Activated CD4-positive, alpha-beta T cell treated with anti-CD3 and anti-CD28 coated beads for 48 hours (primary cell): Measurements from ENCODE around the gene NDUFA6.
"Not testable (repeated sequence)": the region's sequence is repeated elsewhere in the genome, so short reads cannot be mapped to it uniquely, and the experiment has no call there.

Experiments
- DNase-seq: peaks from one replicate; pipeline ENCODE4 v3.0.0-alpha.2; 2020

NDUFA6 gene

DNA sequence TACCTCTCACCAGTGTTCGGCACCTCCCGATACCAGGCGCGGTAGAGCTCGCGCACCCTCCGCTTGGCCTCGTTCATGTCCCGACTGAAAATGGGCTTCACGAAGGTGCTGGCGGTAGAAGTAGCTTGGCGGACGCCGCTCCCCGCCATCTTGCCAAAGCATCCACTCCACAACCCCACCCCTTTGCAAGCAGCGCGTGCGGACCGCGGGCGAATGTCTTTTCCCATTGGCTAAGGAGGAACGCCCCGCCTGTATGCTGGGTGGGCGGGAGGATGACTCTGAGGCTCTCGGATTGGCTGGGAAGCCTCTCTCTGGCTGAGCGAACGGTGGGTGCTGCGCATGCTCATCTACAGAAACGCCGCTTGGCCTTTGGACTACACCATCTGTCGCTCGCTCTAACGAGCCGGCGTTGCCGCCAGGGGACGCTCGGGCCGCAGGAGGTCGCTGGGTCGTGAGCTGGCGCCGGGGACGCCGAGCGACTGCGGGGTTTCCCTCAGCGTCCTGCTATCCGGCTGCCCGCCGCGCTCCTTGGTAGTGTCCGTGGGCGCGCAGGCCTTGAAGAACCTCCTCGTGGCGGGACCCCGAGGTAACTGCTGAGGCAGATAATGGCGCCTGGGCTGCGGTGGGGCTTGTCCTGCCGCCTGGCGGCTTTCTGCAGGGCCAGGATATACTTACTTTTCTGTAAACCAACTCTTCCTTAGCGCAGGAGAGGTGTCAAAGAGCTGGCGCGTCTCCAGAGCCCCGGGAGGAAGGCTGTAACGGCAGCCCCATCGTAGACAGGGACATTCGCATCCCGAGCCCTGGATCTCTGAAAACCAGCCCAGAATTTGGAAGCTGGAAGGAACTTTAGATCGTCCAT is at the start of gene NDUFA6:
NDUFA6 (minus strand) TSS at position 177 of the 859 bp plus-strand sequence; CDS start at position 149, 28 bp downstream.
- peak; percentile 99 for DNase-seq

DNA sequence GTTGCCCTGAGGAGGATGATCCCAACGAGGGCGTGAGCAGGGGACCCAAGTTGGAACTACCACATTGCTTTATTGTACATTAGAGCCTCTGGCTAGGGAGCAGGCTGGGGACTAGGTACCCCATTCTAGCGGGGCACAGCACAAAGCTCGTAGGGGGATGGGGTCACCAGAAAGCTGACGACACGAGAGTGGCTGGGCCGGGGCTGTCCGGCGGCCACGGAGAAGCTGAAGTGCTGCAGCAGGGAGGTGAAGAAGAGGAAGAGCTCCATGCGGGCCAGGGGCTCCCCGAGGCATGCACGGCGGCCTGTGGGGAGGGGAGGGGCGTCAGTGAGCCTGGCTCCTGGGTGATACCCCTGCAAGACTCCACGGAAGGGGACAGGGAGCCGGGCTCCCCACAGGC is 49.6 kb upstream of the NDUFA6 start:
- not testable (repeated sequence) for DNase-seq

DNA sequence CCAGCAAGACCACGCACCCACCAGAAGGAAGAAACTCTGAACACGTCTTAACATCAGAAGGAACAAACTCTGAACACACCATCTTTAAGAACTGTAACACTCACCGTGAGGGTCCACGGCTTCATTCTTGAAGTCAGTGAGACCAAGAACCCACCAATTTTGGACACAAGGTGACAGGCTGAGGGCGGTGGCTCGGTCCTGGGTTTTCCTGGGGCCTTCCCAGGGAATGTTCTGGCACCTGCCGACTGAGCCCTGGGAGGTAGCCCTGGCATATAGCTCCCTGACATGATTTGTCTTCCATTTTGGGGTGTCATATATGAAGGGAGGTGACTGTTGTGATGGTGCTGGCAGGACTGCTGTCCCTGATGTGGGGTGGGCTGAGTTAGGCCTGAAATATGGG is 48.9 kb upstream of the NDUFA6 start:
- not testable (repeated sequence) for DNase-seq

DNA sequence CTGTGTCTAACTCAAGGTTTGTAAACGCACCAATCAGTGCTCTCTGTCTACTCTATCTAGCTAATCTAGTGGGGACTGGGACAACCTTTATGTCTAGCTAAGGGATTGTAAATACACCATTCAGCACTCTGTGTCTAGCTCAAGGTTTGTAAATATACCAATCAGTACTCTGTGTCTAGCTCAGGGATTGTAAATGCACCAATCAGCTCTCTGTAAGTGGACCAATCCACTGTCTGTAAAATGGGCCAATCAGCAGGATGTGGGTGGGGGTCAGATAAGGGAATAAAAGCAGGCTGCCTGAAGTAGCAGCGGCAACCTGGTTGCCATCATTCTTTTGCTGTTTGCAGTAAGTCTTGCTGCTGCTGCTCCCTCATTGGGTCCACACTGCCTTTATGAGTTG is 48.4 kb upstream of the NDUFA6 start:
- no peak for DNase-seq

DNA sequence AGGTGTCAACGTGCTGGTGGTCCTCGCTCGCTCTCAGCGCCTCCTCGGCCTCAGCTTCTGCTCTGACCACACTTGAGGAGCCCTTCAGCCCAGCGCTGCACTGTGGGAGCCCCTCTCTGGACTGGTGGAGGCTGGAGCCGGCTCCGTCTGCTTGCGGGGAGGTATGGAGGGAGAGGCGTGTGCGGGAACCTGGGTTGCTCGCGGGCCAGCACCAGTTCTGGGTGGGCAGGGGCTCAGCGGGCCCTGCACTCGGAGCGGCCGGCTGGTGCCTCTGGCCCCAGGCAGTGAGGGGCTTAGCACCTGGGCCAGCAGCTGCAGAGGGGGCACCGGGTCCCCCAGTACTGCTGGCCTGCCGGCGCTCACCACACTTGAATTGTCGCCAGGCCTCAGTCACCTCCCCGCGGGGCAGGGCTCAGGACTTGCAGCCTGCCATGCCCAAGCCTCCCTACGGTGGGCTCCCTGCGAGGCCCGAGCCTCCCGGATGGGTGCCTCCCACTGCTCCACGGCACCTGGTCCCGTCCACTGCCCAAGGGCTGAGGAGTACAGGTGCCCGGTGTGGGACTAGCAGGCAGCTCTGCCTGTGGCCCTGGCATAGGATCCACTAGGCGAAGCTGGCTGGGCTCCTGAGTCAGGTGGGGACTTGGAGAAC is 47.7 kb upstream of the NDUFA6 start:
- DNase-seq: no peak

DNA sequence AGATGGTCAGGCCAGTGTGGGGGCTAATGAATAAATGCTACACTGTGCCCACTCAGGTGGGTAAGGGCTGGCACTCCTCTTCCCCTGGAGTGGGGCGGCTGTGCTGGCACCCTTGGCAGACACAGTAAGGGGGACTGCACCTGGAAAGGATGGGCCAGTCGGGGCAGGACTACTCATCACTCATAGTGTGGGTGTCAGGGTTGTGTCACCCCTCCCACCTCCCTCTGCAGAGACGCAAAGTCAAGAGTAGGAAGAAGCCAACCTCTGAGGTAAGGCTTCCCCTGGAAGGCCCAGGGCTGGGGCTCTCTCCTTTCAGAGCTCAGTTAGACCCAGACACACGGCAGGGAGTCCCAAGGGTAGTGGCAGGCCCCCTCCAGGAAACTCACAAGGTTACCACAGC is 45.1 kb upstream of the NDUFA6 start:
- DNase-seq: not testable (repeated sequence)

DNA sequence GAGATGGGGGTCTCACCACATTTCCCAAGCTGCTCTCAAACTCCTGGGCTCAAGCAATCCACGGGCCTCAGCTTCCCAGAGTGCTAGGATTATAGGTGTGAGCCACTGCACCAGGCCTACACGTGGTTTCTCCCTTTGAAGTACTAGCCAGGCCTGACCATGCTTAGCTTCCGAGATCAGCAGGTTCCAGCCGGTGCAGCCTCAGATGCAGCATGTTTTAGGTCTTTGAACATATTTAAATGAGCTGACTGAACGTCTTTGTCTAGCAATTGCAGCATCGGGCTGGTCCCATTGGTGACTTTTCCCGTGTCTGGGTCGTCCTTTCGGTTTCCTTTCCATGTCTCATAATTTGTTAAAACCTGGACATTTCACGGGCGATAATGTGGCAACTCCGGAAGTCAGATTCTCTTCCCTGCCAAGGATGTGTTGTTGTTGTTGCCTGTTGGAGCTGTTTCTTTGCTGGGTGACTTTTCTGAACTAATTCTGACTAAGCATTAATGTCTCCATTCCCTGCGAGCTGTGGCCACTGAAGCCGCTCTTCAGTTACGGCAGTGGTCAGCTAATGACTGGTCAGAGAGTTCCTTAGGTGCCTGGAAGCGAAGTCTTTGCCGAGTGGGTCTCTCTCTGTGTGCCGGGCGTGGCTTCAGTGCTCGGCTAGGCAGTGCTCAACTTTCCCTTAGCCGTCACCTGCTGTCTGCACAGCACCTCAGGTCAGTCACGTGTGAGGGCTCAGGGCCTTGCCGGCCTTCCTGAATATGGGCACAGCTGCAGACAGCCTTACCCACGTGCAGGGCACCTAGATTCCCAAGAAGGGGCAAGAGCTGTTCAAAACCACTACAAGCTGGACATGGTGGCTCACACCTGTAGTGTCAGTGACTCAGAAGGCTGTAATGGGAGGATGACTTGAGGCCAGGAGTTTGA is 43.8 kb upstream of the NDUFA6 start:
- DNase-seq: no peak

DNA sequence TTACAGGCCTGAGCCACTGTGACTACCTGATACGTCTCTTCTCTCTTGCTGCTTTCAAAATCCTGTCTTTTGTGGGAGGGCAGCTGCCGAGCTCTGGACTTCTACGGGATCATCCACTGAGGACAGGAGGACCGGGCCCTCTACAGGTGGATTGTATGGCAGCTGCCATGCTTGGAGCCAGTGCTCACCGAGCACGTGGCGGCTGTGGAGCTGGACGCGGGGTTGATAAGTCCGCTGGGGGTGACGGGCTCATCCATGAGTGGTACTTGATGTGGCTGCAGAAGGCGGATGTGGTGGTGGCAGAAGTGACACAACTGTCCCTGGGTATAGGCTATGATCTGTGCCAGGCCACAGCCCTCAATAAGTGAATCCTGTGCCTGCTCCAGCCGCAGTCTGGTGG is 41.9 kb upstream of the NDUFA6 start:
- no peak for DNase-seq

DNA sequence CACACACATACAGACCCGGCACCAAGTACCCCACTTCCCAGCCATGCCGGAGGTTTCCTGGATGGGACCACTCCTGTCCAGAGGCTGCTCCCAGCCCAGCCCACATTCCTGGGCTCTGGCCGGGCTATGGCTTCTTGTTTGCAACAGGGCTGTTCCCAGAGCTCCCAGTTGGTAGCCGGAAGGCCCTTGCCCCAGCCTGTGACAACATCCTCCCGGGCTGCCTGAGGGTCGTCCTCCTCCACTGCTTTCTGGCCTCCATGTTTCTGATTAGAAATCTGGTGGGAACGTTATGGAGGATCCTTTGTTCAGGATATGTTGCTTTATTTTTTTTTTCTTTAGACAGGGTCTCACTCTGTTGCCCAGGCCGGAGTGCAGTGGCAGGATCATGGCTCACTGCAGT is 41.0 kb upstream of the NDUFA6 start:
- DNase-seq: no peak

DNA sequence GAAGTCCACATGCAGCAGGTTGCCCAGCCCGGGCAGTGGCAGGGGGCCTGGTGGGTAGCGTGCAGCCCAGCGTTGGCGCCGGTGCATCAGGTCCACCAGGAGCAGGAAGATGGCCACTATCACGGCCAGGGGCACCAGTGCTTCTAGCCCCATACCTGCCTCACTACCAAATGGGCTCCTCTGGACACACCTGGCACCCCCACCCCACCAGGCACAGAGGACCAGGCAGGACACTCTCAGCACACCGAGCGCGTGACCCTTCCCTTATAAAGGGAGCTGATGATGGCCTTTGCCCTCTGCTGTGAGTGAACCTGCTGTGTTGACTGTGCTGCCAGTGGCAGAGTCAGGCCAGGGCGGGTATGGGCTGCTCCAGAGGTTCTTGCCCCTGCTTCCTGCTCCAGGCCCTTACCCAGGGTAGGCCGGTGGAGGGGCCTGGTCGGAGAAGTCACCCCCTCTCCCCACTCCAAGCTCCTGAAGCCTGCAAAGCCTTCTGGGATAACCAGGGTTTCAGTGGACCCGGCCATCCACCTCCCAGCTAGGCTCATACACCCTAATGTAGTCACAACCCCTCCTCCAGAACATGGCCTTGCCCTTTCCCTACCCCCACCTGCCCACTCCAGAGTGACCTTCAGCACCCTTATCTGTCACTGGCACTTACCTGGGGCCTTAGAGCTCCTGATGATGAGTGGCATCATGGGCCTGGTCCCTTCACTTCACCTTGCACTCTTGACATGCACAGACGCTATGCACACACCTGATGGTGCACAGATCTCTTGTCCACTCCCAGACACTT is 40.3 kb upstream of the NDUFA6 start, which contains the start of gene CYP2D6:
CYP2D6 (minus strand) TSS at position 172 of the 793 bp plus-strand sequence; CDS start at position 153, 19 bp downstream.
- DNase-seq: not testable (repeated sequence)

DNA sequence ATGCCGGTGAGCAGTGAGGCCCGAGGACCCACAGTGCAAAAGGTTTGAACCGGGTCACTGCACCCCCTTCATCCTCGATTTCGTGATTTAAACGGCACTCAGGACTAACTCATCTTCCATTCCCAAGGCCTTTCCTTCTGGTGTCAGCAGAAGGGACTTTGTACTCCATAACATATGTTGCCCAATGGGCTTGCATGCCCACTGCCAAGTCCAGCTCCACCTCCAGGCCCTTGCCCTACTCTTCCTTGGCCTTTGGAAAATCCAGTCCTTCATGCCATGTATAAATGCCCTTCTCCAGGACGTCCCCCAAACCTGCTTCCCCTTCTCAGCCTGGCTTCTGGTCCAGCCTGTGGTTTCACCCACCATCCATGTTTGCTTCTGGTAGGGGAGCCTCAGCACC is 39.6 kb upstream of the NDUFA6 start:
- DNase-seq: not testable (repeated sequence)

DNA sequence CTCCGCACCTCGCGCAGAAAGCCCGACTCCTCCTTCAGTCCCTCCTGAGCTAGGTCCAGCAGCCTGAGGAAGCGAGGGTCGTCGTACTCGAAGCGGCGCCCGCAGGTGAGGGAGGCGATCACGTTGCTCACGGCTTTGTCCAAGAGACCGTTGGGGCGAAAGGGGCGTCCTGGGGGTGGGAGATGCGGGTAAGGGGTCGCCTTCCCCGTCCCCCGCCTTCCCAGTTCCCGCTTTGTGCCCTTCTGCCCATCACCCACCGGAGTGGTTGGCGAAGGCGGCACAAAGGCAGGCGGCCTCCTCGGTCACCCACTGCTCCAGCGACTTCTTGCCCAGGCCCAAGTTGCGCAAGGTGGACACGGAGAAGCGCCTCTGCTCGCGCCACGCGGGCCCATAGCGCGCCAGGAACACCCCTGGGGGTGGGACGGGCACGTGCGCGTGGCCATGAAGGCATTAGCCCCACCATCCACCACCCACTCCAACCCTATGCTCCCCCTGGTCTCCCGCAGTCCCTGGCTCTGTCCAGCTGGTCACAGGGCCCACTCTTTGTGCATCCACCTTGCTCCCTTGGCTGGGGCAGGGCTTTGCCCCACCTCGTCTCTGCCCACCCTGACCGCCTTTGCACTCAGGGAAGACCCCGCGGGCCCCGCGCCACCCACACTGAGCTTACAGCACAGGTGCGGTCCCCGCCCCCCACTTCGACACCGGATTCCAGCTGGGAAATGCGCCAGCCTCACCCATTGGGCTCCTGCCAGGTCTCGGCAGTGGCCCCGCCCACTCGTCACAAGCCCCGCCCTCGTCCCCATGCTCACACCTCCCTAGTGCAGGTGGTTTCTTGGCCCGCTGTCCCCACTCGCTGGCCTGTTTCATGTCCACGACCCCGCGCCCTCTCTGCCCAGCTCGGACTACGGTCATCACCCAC is 38.5 kb upstream of the NDUFA6 start:
- DNase-seq: peak; percentile 48

DNA sequence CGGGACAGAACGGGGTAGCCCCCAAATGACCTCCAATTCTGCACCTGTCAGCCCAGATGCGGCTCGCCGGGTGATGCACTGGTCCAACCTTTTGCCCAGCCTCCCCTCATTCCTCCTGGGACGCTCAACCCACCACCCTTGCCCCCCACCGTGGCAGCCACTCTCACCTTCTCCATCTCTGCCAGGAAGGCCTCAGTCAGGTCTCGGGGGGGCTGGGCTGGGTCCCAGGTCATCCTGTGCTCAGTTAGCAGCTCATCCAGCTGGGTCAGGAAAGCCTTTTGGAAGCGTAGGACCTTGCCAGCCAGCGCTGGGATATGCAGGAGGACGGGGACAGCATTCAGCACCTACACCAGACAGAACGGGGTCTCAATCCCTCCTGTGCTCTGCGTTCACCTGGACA is 37.4 kb upstream of the NDUFA6 start:
- not testable (repeated sequence) for DNase-seq

DNA sequence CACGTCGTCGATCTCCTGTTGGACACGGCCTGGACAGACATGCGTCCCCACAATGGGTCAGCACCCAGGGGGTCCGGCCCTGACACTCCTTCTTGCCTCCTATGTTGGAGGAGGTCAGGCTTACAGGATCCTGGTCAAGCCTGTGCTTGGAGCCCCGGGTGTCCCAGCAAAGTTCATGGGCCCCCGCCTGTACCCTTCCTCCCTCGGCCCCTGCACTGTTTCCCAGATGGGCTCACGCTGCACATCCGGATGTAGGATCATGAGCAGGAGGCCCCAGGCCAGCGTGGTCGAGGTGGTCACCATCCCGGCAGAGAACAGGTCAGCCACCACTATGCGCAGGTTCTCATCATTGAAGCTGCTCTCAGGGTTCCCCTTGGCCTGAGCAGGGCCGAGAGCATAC is 37.0 kb upstream of the NDUFA6 start:
- no peak for DNase-seq

DNA sequence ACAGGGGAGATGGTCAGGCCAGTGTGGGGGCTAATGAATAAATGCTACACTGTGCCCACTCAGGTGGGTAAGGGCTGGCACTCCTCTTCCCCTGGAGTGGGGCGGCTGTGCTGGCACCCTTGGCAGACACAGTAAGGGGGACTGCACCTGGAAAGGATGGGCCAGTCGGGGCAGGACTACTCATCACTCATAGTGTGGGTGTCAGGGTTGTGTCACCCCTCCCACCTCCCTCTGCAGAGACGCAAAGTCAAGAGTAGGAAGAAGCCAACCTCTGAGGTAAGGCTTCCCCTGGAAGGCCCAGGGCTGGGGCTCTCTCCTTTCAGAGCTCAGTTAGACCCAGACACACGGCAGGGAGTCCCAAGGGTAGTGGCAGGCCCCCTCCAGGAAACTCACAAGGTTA is 33.0 kb upstream of the NDUFA6 start:
- not testable (repeated sequence) for DNase-seq

DNA sequence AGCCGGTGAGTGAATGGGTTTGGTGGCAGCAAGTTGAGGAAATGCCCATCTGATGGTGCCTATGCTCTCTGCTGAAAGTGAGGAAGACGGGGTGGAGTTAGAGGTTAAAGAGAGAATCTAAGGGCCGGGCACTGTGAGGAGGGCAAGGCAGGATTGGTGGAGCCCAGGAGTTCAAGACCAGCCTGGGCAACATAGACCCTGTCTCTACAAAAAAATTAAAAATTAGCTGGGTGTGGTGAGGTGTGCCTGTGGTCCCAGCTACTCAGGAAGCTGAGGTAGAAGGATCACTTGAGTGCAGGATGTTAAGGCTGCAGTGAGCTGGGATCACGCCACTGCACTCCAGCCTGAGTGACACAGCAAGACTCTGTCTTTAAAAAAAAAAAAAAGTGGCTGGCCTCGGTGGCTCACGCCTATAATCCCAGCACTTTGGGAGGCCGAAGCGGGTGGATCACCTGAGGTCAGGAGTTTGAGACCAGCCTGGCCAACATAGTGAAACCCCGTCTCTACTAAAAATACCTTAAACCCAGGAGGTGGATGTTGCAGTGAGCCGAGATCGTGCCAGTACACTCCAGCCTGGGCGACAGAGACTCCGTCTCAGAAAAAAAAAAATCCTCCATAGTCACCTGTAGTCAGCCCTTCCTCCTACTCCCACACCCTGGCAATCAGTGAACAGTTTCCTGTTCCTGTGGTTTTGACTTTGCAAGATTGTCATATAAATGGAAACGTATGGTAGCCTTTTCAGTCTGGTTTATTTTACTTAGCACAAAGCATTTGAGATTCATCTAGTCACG is 29.9 kb upstream of the NDUFA6 start:
- DNase-seq: peak; percentile 58

DNA sequence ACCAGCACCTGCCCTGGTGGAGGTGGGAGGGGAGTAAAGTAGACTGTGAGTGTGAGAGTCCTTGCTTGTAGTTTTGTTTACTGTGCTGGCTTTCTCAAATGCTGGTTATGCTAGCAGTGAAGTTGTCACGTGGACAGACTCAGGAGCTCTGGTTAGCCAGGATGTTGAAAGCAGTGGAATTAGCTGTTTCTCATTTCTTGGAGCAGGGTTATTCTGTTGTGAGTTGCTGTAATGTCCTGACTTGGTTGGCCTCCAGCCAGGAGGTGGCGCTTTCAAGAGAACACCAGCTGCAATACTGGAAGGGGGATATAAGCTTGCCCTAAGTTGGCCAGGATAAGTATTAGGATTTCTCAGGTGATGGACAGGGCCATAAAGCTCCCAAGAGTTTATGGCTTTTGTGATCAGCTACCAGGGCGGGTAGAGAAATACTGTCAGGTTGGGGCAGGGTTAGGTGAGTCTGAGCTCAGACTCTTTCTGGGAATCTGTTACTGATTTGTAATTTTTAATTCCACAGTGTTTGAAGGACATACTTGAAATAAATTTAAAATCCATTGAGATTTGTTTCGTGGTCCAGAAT is 26.4 kb upstream of the NDUFA6 start:
- DNase-seq: peak; percentile 36

DNA sequence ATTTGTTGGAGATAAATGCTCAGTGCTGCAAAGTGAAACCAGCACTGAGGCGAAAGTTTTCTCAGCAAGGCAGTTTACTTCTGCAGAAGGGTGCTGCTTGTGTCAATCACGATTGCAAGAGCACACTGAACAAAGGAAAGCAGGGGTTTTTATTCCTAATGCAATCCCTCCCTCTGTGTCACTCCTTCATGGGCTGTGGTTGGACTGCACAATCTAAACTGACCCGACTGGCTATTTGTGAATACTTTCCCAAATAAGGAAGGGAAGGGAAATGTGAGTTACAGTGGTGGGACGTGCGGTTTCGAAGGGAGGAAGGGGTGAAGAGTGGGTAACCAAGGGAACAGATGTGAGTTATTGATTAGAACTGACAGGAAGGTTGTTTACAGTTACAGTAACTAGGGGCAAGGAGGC is 24.9 kb upstream of the NDUFA6 start:
- DNase-seq: not testable (repeated sequence)

DNA sequence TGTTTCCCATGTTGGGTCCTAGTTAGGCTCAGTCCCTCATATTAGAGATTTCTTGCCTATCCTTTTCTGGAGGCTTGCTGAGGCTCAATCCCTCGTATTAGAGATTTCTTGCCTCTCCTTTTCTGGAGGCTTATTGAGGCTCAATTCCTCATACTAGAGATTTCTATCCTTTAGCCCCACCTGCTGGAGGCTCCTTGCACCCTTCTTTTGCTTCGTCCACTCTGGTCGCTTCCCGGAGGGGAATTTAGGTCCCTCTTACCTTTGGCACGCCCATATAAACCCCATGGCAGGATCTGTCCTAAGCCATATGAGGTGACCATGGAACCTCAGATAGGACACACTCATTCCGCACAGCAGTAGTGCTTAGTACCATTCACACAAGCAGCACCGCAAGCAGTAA is 24.1 kb upstream of the NDUFA6 start:
- peak; percentile 27 for DNase-seq

DNA sequence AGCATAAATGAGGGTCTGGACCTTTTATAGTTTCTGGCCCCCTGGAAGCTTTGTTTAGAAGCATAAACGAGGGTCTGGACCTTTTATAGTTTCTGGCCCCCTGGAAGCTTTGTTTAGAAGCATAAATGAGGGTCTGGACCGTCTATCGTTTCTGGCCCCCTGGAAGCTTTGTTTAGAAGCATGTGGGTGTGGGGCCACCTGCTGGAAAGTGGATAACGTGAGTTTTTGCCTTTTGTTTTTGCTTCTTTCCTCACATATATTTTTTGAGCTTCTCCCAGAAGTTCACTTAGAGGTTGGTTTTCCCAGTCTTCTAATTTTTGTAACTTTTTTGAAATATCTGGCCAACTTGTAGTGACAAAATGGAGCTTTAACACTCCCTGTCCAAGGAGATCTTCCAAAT is 22.2 kb upstream of the NDUFA6 start:
- not testable (repeated sequence) for DNase-seq
